ENCODE results near the gene CNP. TPM values are rescaled to one million over a fixed set of nuclear protein-coding genes. Genes with fewer than 3 reads are reported as not detected.

CNP gene
- total RNA-seq, 1 donor from 2014 or later, result 24.9 TPM

DNA sequence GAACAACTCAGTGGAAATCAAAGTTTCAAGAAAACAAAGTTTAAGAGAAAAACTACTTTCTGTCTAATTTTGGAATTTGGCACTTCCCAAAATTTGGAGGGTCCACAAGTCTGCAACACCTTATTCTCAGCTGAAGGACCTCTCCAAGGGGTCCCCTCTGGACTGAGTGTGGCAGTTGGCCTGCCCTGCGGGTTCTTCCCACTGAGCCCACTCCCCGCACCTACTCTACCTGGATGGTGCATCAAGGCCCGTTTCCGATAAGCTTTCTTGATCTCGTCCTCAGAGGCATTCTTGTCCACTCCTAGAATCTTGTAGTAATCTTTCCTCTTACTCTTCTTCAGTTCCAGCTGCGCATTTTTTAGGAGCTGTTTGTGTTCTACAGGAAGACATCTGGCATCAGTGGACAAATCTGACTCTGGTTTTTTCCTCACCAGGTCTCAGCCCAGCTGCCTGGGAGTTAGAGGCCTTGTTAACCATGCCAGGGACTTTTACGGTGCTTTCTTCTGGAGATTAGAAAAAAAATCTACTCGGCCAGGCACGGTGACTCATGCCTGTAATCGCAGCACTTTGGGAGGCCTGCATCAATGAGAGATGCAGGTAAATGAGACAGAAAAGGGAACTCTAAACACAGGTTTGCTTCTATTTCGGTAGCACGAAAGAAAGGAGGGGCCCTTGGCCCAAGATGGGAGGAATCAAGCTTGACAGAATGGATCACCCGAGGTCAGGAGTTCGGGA is 15.6 kb downstream of the CNP start:
- TF ChIP-seq, protein P1, sequence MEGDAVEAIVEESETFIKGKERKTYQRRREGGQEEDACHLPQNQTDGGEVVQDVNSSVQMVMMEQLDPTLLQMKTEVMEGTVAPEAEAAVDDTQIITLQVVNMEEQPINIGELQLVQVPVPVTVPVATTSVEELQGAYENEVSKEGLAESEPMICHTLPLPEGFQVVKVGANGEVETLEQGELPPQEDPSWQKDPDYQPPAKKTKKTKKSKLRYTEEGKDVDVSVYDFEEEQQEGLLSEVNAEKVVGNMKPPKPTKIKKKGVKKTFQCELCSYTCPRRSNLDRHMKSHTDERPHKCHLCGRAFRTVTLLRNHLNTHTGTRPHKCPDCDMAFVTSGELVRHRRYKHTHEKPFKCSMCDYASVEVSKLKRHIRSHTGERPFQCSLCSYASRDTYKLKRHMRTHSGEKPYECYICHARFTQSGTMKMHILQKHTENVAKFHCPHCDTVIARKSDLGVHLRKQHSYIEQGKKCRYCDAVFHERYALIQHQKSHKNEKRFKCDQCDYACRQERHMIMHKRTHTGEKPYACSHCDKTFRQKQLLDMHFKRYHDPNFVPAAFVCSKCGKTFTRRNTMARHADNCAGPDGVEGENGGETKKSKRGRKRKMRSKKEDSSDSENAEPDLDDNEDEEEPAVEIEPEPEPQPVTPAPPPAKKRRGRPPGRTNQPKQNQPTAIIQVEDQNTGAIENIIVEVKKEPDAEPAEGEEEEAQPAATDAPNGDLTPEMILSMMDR (IDR thresholded peaks at IDR 0.05; ENCODE audit: borderline replicate concordance), result no peak
- Histone ChIP-seq H3K4me3 (no peak overlapping the region), H3K27ac (replicated peaks) (no peak overlapping the region), H3K9me3 (replicated peaks) (no peaks in the 10 kb centered on the region), H3K36me3 (peaks cover 94% of the 10 kb centered on the region), H3K4me1 (no peaks in the 10 kb centered on the region), H3K27me3 (ENCODE audit: low read depth) (no peaks in the 10 kb centered on the region)
- DNase-seq, result no peak
- intact Hi-C loops (cut with micrococcal nuclease), result no loop called here

DNA sequence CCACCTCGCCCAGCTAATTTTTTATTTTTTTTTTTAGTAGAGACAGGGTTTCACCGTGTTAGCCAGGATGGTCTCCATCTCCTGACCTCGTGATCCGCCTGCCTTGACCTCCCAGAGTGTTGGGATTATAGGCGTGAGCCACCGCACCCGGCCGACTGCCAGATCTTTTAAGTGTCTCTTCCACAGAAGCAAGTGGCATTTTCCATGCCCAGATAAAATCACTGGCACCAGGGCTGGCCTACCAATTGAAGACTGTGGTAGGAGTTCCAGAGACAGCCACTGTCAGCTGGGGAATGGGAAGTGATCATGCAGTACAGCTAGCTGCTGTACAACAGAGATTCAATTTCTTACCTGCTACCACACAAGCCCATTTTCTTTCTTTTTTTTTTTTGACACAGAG is 17.9 kb downstream of the CNP start:
- H3K36me3 ChIP-seq, result peaks cover 94% of the 10 kb centered on the region
- H3K9me3 ChIP-seq (replicated peaks), result no peaks in the 10 kb centered on the region
- TF ChIP-seq, protein P1 (IDR thresholded peaks at IDR 0.05; ENCODE audit: borderline replicate concordance), result no peak
- intact Hi-C loops (cut with micrococcal nuclease), result no loop called here
- no peak for DNase-seq
- no peaks in the 10 kb centered on the region for H3K27me3 ChIP-seq (ENCODE audit: low read depth)
- H3K4me1 ChIP-seq, result no peaks in the 10 kb centered on the region
- H3K27ac ChIP-seq (replicated peaks), result no peak overlapping the region
- no peak overlapping the region for H3K4me3 ChIP-seq

DNA sequence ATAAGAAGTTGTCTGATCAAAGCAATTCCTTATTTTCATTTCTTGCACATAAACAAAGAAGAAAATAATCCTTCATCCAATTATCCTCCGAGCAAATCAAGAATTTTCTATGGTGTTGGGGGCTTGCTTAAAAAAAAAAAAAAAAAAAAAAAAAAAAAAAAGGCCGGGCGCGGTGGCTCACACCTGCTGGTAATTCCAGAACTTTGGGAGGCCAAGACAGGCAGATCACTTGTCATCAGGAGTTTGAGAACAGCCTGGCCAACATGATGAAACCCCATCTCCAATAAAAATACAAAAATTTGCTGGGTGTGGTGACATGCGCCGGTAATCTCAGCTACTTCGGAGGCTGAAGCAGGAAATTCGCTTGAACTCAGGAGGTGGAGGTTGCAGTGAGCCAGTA is 19.3 kb downstream of the CNP start:
- H3K27me3 ChIP-seq (ENCODE audit: low read depth), result no peaks in the 10 kb centered on the region
- H3K9me3 ChIP-seq (replicated peaks), result no peaks in the 10 kb centered on the region
- TF ChIP-seq, protein P1 (IDR thresholded peaks at IDR 0.05; ENCODE audit: borderline replicate concordance), result no peak
- no peak overlapping the region for H3K27ac ChIP-seq (replicated peaks)
- no peak for DNase-seq
- peaks cover 97% of the 10 kb centered on the region for H3K36me3 ChIP-seq
- H3K4me1 ChIP-seq, result no peaks in the 10 kb centered on the region
- intact Hi-C loops (cut with micrococcal nuclease), result no loop called here
- H3K4me3 ChIP-seq, result no peak overlapping the region

DNA sequence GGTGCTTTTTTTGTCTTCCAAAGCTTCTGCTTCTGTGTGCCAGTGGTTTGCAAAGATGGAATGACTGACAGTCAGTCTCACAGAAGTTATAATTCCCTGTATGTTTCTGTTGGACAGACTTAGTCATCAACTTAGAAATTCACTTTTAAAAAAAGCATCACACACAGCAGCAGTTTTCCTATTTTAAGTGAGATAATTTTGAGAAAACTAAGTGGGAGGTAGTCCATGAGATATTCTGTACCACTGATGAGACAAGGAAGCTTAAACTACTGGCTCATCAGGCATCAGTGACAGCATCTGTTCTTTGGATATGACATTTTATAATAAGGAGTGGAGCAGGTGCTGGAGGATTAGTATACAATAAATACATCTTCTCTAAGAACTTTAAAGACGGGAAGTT is 20.0 kb downstream of the CNP start:
- intact Hi-C loops (cut with micrococcal nuclease), result no loop called here
- Histone ChIP-seq H3K27me3 (ENCODE audit: low read depth) (no peaks in the 10 kb centered on the region), H3K4me3 (no peak overlapping the region), H3K4me1 (no peaks in the 10 kb centered on the region), H3K36me3 (peaks cover 97% of the 10 kb centered on the region), H3K9me3 (replicated peaks) (no peaks in the 10 kb centered on the region), H3K27ac (replicated peaks) (no peak overlapping the region)
- TF ChIP-seq, protein P1 (IDR thresholded peaks at IDR 0.05; ENCODE audit: borderline replicate concordance), result no peak
- no peak for DNase-seq

DNA sequence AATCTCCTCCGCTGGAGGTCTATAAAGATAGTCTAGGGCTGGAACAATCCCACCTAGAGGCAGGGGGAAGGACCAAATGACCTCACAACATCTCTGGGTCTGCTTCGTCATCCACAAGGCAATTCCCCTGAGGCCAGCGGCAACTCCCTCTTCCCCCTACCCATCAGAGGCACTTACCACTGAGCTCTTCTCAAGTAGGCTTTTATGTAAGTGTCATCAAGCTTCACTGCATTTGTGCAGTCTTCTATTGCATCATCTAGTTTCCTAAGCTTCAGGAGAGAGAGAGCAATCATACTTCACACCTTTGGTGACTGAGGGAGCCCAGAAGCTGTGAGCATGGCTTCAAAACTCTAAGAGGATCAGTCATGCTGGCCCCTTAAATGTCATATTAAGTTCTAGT is 21.0 kb downstream of the CNP start:
- Histone ChIP-seq H3K4me1 (no peaks in the 10 kb centered on the region), H3K27me3 (ENCODE audit: low read depth) (no peaks in the 10 kb centered on the region), H3K36me3 (peaks cover 97% of the 10 kb centered on the region), H3K27ac (replicated peaks) (no peak overlapping the region), H3K9me3 (replicated peaks) (no peaks in the 10 kb centered on the region), H3K4me3 (no peak overlapping the region)
- intact Hi-C loops (cut with micrococcal nuclease), result no loop called here
- TF ChIP-seq, protein P1 (IDR thresholded peaks at IDR 0.05; ENCODE audit: borderline replicate concordance), result no peak
- no peak for DNase-seq
